PC-3 (cell line): Measurements from ENCODE around the gene FRMD4B. TPM values are rescaled to one million over a fixed set of nuclear protein-coding genes. Genes with fewer than 3 reads are reported as not detected.

Source experiments
- ATAC-seq: fragments of 200-7000 bp; cut with Tn5 transposase; 2 replicates; pipeline ENCODE4 v1.9.1; 2020; ENCODE audit warnings: mild to moderate bottlenecking, moderate library complexity
- BruUV-seq: library from RNA; stranded (reverse); fragments of 400-500 nt; replicated peaks from 2 replicates; lab custom pipeline; 2021; lab: Mats Ljungman, UMichigan
- CTCF ChIA-PET: fragments of 300-600 bp; sonication (Branson Sonifier 250); formaldehyde crosslinking; loops from one replicate; lab custom pipeline; 2022; ENCODE audit warnings: antibody characterized with exemption; lab: Charles Lee
- POLR2A ChIA-PET: fragments of 300-600 bp; sonication (Branson Sonifier 250); formaldehyde crosslinking; loops from one replicate; lab custom pipeline; 2022; ENCODE audit warnings: antibody characterized with exemption; ENCODE audit not compliant: unreplicated experiment; lab: Charles Lee
- DNase-seq: peaks from one replicate; pipeline ENCODE4 v3.0.0-alpha.2; 2015
- H2AFZ ChIP-seq: fragments of 300-600 bp; sonication (generic); 2 replicates; pipeline ENCODE4 v1.6.0; 2016; ENCODE audit warnings: antibody characterized with exemption, low read length
- H3F3A ChIP-seq: fragments of 300-600 bp; sonication (generic); one replicate; pipeline ENCODE4 v1.6.0; 2017; ENCODE audit warnings: antibody characterized with exemption, low read length, control low read depth, mild to moderate bottlenecking; ENCODE audit not compliant: unreplicated experiment
- H3K27ac ChIP-seq: fragments of 300-600 bp; sonication (generic); 2 replicates; pipeline ENCODE4 v1.5.1; 2016; ENCODE audit warnings: mild to moderate bottlenecking, low read length
- H3K27me3 ChIP-seq: fragments of 300-600 bp; sonication (generic); 2 replicates; pipeline ENCODE4 v1.6.1; 2016; ENCODE audit warnings: low read length, mixed read lengths
- H3K36me3 ChIP-seq: fragments of 300-600 bp; sonication (generic); 2 replicates; pipeline ENCODE4 v1.6.1; 2016; ENCODE audit warnings: low read depth, mixed run types, low read length, mixed read lengths
- H3K4me1 ChIP-seq: fragments of 300-600 bp; sonication (generic); 2 replicates; pipeline ENCODE4 v1.5.1; 2016; ENCODE audit warnings: low read length; ENCODE audit not compliant: insufficient read depth
- H3K4me2 ChIP-seq: fragments of 300-600 bp; sonication (generic); 2 replicates; pipeline ENCODE4 v1.6.0; 2016; ENCODE audit warnings: low read length
- H3K4me3 ChIP-seq: fragments of 300-600 bp; sonication (generic); 2 replicates; pipeline ENCODE4 v1.5.1; 2016; ENCODE audit warnings: mild to moderate bottlenecking, low read length, mixed read lengths
- H3K79me2 ChIP-seq: fragments of 300-600 bp; sonication (generic); 2 replicates; pipeline ENCODE4 v1.6.1; 2017; ENCODE audit warnings: low read length, mixed read lengths
- H3K9ac ChIP-seq: fragments of 300-600 bp; sonication (generic); 2 replicates; pipeline ENCODE4 v1.6.0; 2016; ENCODE audit warnings: mild to moderate bottlenecking, low read length
- H3K9me2 ChIP-seq: fragments of 300-600 bp; sonication (generic); replicated peaks from 2 replicates; pipeline ENCODE4 v1.6.1; 2016; ENCODE audit warnings: mixed run types, low read length, mixed read lengths
- H3K9me3 ChIP-seq: fragments of 300-600 bp; sonication (generic); 2 replicates; pipeline ENCODE4 v1.6.1; 2016; ENCODE audit warnings: low read length, mixed read lengths
- H4K20me1 ChIP-seq: fragments of 300-600 bp; sonication (generic); 2 replicates; pipeline ENCODE4 v1.6.1; 2016; ENCODE audit warnings: low read length, mixed read lengths
- EZH2 ChIP-seq: fragments of 300-600 bp; sonication (generic); IDR thresholded peaks from one replicate; pipeline ENCODE4 v1.6.1; 2017; ENCODE audit warnings: antibody characterized with exemption, mild to moderate bottlenecking, low read length; ENCODE audit not compliant: unreplicated experiment
- EZH2phosphoT487 ChIP-seq: fragments of 300-600 bp; sonication (generic); IDR thresholded peaks from 2 replicates; pipeline ENCODE4 v1.6.1; 2018; ENCODE audit warnings: mild to moderate bottlenecking, antibody characterized with exemption, low read length, borderline replicate concordance
- intact Hi-C: fragments of 100-400 bp; cut with micrococcal nuclease; formaldehyde crosslinking; loops from 2 replicates; pipeline ENCODE4 v1.9.0; 2023
- total RNA-seq: library from RNA; depleted of rRNA; stranded (reverse); fragments of >200 nt; gene quantifications from 2 replicates; pipeline ENCODE4 v1.2.3, GENCODE V29; 2014
- TF ChIP-seq, protein P1 (sequence below): fragments of 300-600 bp; sonication (generic); conservative IDR thresholded peaks from 2 replicates; pipeline ENCODE4 v1.5.1; 2017; ENCODE audit warnings: antibody characterized with exemption, low read depth, mild to moderate bottlenecking, low read length

FRMD4B gene
- total RNA-seq, 1 experiment from 2014 or later, result 5.7 TPM

DNA sequence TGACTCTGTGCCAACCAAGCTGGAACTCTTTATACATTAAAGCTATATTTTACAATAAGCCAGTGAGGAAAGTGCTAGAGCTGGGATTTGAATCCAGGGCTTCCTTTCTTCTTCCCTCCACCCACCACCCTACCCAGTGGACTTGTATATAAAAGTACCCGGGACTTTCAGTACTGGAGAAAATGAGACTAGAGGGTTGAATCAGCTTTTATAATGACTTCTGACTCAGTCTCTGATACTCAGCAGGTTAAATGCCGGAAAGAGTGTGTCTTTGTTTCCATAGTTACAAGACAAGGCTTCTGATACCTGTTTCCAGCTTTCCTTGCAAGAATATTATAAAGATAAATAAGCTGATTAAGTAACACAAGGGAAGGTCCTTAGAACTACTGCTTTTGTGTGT lies 80.9 kb downstream of the FRMD4B start:
- no peak for TF ChIP-seq EZH2
- TF ChIP-seq, protein P1, sequence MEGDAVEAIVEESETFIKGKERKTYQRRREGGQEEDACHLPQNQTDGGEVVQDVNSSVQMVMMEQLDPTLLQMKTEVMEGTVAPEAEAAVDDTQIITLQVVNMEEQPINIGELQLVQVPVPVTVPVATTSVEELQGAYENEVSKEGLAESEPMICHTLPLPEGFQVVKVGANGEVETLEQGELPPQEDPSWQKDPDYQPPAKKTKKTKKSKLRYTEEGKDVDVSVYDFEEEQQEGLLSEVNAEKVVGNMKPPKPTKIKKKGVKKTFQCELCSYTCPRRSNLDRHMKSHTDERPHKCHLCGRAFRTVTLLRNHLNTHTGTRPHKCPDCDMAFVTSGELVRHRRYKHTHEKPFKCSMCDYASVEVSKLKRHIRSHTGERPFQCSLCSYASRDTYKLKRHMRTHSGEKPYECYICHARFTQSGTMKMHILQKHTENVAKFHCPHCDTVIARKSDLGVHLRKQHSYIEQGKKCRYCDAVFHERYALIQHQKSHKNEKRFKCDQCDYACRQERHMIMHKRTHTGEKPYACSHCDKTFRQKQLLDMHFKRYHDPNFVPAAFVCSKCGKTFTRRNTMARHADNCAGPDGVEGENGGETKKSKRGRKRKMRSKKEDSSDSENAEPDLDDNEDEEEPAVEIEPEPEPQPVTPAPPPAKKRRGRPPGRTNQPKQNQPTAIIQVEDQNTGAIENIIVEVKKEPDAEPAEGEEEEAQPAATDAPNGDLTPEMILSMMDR, result no peak
- no peak for TF ChIP-seq EZH2phosphoT487
- no peaks in the 10 kb centered on the region for H3K27me3 ChIP-seq
- intact Hi-C loops, result loop anchor here (5.0 kb wide), 1 partner anchor 103 kb away; no protein-coding TSS in a partner anchor

GRCh38 chr3:69304396-69304795 lies 81.5 kb downstream of the FRMD4B start:
- Histone ChIP-seq H3K4me3 (no peak overlapping the region), H3K9ac (no peak overlapping the region)
- intact Hi-C loops, result no loop called here

More for the DNA sequence above, 80.9 kb downstream of the FRMD4B start:
- Histone ChIP-seq H2AFZ (no peak overlapping the region), H3K9me2 (no peaks in the 10 kb centered on the region), H3K36me3 (no peaks in the 10 kb centered on the region), H4K20me1 (no peaks in the 10 kb centered on the region), H3K27ac (no peak overlapping the region), H3K9me3 (no peaks in the 10 kb centered on the region), H3K79me2 (no peaks in the 10 kb centered on the region), H3K4me3 (no peak overlapping the region), H3K9ac (no peak overlapping the region), H3K4me2 (no peak overlapping the region), H3F3A (no peaks in the 10 kb centered on the region), H3K4me1 (no peaks in the 10 kb centered on the region)
- CTCF ChIA-PET, result interaction anchor here (0.6 kb wide), 1 partner anchor 126 kb away, joined by 4 read pairs; no protein-coding TSS in a partner anchor
- ATAC-seq (peak; percentile 72), DNase-seq (peak; percentile 43)
- POLR2A ChIA-PET, result interaction anchor here (0.5 kb wide), 1 partner anchor 22 kb away, joined by 4 read pairs; no protein-coding TSS in a partner anchor
- no TSS peak for BruUV-seq

GRCh38 chr3:69300296-69300695 lies 85.6 kb downstream of the FRMD4B start:
- POLR2A ChIA-PET, result no interaction called here
- H3K27me3 ChIP-seq, result no peaks in the 10 kb centered on the region
- no peaks in the 10 kb centered on the region for H3K9me3 ChIP-seq
- H3F3A ChIP-seq, result no peaks in the 10 kb centered on the region
- H2AFZ ChIP-seq, result no peak overlapping the region
- H3K9me2 ChIP-seq, result no peaks in the 10 kb centered on the region
- H4K20me1 ChIP-seq, result no peaks in the 10 kb centered on the region
- BruUV-seq, result no TSS peak
- TF ChIP-seq EZH2phosphoT487 (no peak), EZH2 (no peak)
- TF ChIP-seq, protein P1, result no peak
- H3K4me3 ChIP-seq, result no peak overlapping the region
- H3K4me2 ChIP-seq, result no peak overlapping the region
- H3K36me3 ChIP-seq, result no peaks in the 10 kb centered on the region
- H3K9ac ChIP-seq, result no peak overlapping the region
- no peak overlapping the region for H3K27ac ChIP-seq
- ATAC-seq (no peak), DNase-seq (no peak)
- H3K4me1 ChIP-seq, result peaks cover 4% of the 10 kb centered on the region; the same call in 1 of the 2 replicates
- CTCF ChIA-PET, result no interaction called here
- intact Hi-C loops, result no loop called here
- H3K79me2 ChIP-seq, result no peaks in the 10 kb centered on the region

More at GRCh38 chr3:69304396-69304795, 81.5 kb downstream of the FRMD4B start:
- ChIA-PET CTCF (no interaction called here), POLR2A (no interaction called here)
- DNase-seq (no peak), ATAC-seq (no peak)
- H3K4me2 ChIP-seq, result no peak overlapping the region
- H3K27me3 ChIP-seq, result no peaks in the 10 kb centered on the region
- no TSS peak for BruUV-seq
- H3F3A ChIP-seq, result no peaks in the 10 kb centered on the region
- no peaks in the 10 kb centered on the region for H3K79me2 ChIP-seq
- no peaks in the 10 kb centered on the region for H3K9me2 ChIP-seq
- H4K20me1 ChIP-seq, result no peaks in the 10 kb centered on the region
- TF ChIP-seq EZH2 (no peak), EZH2phosphoT487 (no peak)
- TF ChIP-seq, protein P1, result no peak
- H3K36me3 ChIP-seq, result no peaks in the 10 kb centered on the region
- H3K27ac ChIP-seq, result no peak overlapping the region
- H3K4me1 ChIP-seq, result no peaks in the 10 kb centered on the region
- no peaks in the 10 kb centered on the region for H3K9me3 ChIP-seq
- no peak overlapping the region for H2AFZ ChIP-seq
